SKM-1 treated with dmso at 0.1 percent for 144 hours (cell line): Measurements from ENCODE around the gene NSD2.
"Not testable (repeated sequence)": the region's sequence is repeated elsewhere in the genome, so short reads cannot be mapped to it uniquely, and the experiment has no call there.

Source experiments
- DNase-seq: peaks from one replicate; lab custom pipeline; 2025; ENCODE audit not compliant: unreplicated experiment; lab: John Stamatoyannopoulos, UW

NSD2 gene

GRCh38 chr4:1870578-1871443, at the start of gene NSD2:
Gene NSD2 (plus strand): TSS chr4:1871393. CDS start chr4:1900655, 29,262 bp downstream.
- DNase-seq, result peak; percentile 94

GRCh38 chr4:1821679-1822567, 49.3 kb upstream of the NSD2 start:
- DNase-seq, result no peak

- no peak for DNase-seq
Observed at GRCh38 chr4:1822568-1823544, 48.3 kb upstream of the NSD2 start.

- DNase-seq, result no peak
Observed at GRCh38 chr4:1823545-1823932, 47.7 kb upstream of the NSD2 start.

- no peak for DNase-seq
Observed at GRCh38 chr4:1824746-1825145, 46.4 kb upstream of the NSD2 start.

GRCh38 chr4:1825326-1825725, 45.9 kb upstream of the NSD2 start:
- DNase-seq, result no peak

GRCh38 chr4:1826531-1827350, 44.5 kb upstream of the NSD2 start:
- DNase-seq, result no peak

GRCh38 chr4:1830234-1830633, 41.0 kb upstream of the NSD2 start:
- DNase-seq, result no peak

GRCh38 chr4:1830642-1831228, 40.5 kb upstream of the NSD2 start:
- DNase-seq, result no peak

GRCh38 chr4:1831331-1831730, 39.9 kb upstream of the NSD2 start:
- DNase-seq, result no peak

GRCh38 chr4:1832690-1833089, 38.5 kb upstream of the NSD2 start:
- no peak for DNase-seq

GRCh38 chr4:1833307-1834046, 37.7 kb upstream of the NSD2 start:
- DNase-seq, result no peak

GRCh38 chr4:1834047-1834775, 37.0 kb upstream of the NSD2 start:
- no peak for DNase-seq

- DNase-seq, result not testable (repeated sequence)
Observed at GRCh38 chr4:1835836-1836235, 35.4 kb upstream of the NSD2 start.

- no peak for DNase-seq
Observed at GRCh38 chr4:1836650-1837049, 34.5 kb upstream of the NSD2 start.

- DNase-seq, result no peak
Observed at GRCh38 chr4:1837069-1837468, 34.1 kb upstream of the NSD2 start.

- no peak for DNase-seq
Observed at GRCh38 chr4:1839282-1839681, 31.9 kb upstream of the NSD2 start.

- no peak for DNase-seq
Observed at GRCh38 chr4:1841201-1841886, 29.8 kb upstream of the NSD2 start.
